ENCODE measurements around the gene IKZF1.
A peak's percentile ranks its signal among the peaks of the same experiment; 100 is the strongest.

Gene IKZF1

GRCh38 chr7:50309721-50310120 is 5.2 kb downstream of the IKZF1 start:
- DNase-seq = no peak

- DNase-seq = no peak
Measured at GRCh38 chr7:50310361-50310760, 5.8 kb downstream of the IKZF1 start.

GRCh38 chr7:50310956-50311355 is 6.4 kb downstream of the IKZF1 start:
- DNase-seq = no peak

GRCh38 chr7:50312250-50313162 is 8.0 kb downstream of the IKZF1 start:
- no peak for DNase-seq

GRCh38 chr7:50314836-50315592 is 10.5 kb downstream of the IKZF1 start:
- DNase-seq = no peak

- DNase-seq = no peak
Measured at GRCh38 chr7:50315739-50316671, 11.5 kb downstream of the IKZF1 start.

GRCh38 chr7:50317221-50317678 is 12.7 kb downstream of the IKZF1 start:
- no peak for DNase-seq

GRCh38 chr7:50317697-50318669 is 13.5 kb downstream of the IKZF1 start:
- no peak for DNase-seq

- no peak for DNase-seq
Measured at GRCh38 chr7:50321487-50322067, 17.1 kb downstream of the IKZF1 start.

GRCh38 chr7:50324113-50324512 is 19.6 kb downstream of the IKZF1 start:
- no peak for DNase-seq

GRCh38 chr7:50327443-50327842 is 22.9 kb downstream of the IKZF1 start:
- DNase-seq = no peak

GRCh38 chr7:50329775-50330174 is 25.3 kb downstream of the IKZF1 start:
- no peak for DNase-seq

- no peak for DNase-seq
Measured at GRCh38 chr7:50330254-50330653, 25.7 kb downstream of the IKZF1 start.

- DNase-seq = no peak
Measured at GRCh38 chr7:50330696-50331095, 26.2 kb downstream of the IKZF1 start.

- peak; percentile 10 for DNase-seq
Measured at GRCh38 chr7:50331564-50332208, 27.2 kb downstream of the IKZF1 start.

GRCh38 chr7:50332241-50333165 is 28.0 kb downstream of the IKZF1 start:
- no peak for DNase-seq

- no peak for DNase-seq
Measured at GRCh38 chr7:50333221-50333651, 28.7 kb downstream of the IKZF1 start.

GRCh38 chr7:50334341-50334994 is 30.0 kb downstream of the IKZF1 start:
- DNase-seq = no peak
